Dendritic cell treated with granulocyte-macrophage colony-stimulating factor and Interleukin-4, amounts not matched to agents 40 ng/mL and 50 ng/mL, for 4 days (primary cell): Measurements from ENCODE around the gene LAMA1.

Source experiments
- H3K27ac Mint-ChIP-seq: one replicate; pipeline ENCODE4 v1.8.0; 2022; ENCODE audit warnings: mild to moderate bottlenecking, mixed read lengths
- H3K27me3 Mint-ChIP-seq: one replicate; pipeline ENCODE4 v1.8.0; 2022; ENCODE audit warnings: mild to moderate bottlenecking, mixed read lengths
- H3K36me3 Mint-ChIP-seq: one replicate; pipeline ENCODE4 v1.8.0; 2022; ENCODE audit warnings: low read depth, mixed read lengths
- H3K4me1 Mint-ChIP-seq: one replicate; pipeline ENCODE4 v1.8.0; 2022; ENCODE audit warnings: low read depth, mixed read lengths
- H3K4me3 Mint-ChIP-seq: one replicate; pipeline ENCODE4 v1.8.0; 2022; ENCODE audit warnings: mild to moderate bottlenecking, moderate library complexity, mixed read lengths
- H3K9me3 Mint-ChIP-seq: one replicate; pipeline ENCODE4 v1.8.0; 2022; ENCODE audit warnings: mixed read lengths
- intact Hi-C: fragments of 100-400 bp; cut with micrococcal nuclease; formaldehyde crosslinking; loops from one replicate; pipeline ENCODE4 v1.15.0; 2022

LAMA1 gene

GRCh38 chr18:6929370-6930102 is 188.1 kb downstream of the LAMA1 start:
- Mint-ChIP-seq H3K4me3 (no peak overlapping the region), H3K36me3 (no peaks in the 10 kb centered on the region), H3K9me3 (no peaks in the 10 kb centered on the region), H3K27ac (no peak overlapping the region), H3K4me1 (no peaks in the 10 kb centered on the region), H3K27me3 (no peaks in the 10 kb centered on the region)
- intact Hi-C loops: loop anchor here (10.0 kb wide), 1 partner anchor 245 kb away; no protein-coding TSS in a partner anchor

DNA sequence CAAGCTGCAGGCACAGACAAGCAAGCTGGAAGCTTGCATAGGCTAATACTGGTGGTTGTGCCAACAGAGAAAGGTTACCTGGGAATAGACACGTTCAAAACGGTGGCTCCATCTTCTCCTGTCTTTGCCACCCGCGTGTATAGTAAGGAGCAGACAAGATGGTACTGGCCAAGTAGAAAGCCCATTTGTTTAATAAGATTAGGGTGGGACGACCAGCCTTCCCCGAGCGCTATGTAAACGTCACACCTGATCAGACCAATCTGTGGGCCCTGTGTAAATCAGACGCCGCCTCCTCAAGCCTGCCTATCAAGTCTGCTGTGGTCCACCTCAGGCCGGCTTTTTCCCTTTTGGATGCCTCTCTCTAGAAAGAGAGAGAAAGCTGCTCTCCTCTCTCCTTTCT is 189.2 kb downstream of the LAMA1 start:
- Mint-ChIP-seq H3K36me3 (no peaks in the 10 kb centered on the region), H3K9me3 (no peaks in the 10 kb centered on the region), H3K4me1 (no peaks in the 10 kb centered on the region), H3K4me3 (no peak overlapping the region), H3K27me3 (no peaks in the 10 kb centered on the region), H3K27ac (no peak overlapping the region)
- intact Hi-C loops: loop anchor here (10.0 kb wide), 1 partner anchor 246 kb away; no protein-coding TSS in a partner anchor

GRCh38 chr18:6927153-6927552 is 190.4 kb downstream of the LAMA1 start:
- no peaks in the 10 kb centered on the region for H3K9me3 Mint-ChIP-seq
- H3K36me3 Mint-ChIP-seq: no peaks in the 10 kb centered on the region
- no peak overlapping the region for H3K4me3 Mint-ChIP-seq
- no peak overlapping the region for H3K27ac Mint-ChIP-seq
- no peaks in the 10 kb centered on the region for H3K4me1 Mint-ChIP-seq
- intact Hi-C loops: loop anchor here (10.0 kb wide), 1 partner anchor 248 kb away; no protein-coding TSS in a partner anchor
- H3K27me3 Mint-ChIP-seq: no peaks in the 10 kb centered on the region

DNA sequence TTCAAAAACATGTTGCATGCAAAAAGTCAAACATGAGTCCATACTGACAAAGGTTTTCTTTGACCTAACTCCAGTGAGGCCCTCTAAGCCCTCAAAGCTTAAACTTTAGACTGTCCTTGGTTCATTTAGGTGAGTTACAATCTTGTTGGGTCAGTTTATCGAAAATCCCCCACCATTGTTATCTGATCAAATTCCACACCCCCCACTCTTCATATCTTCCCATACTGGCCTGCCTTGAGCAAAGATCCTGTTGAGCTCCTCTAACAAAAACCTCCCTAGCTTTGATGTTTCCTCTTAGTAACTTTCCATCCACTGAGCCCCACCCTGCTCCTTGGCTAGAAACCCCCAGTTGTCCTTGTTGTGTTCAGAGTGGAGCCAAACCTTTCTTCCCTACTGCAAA is 194.4 kb downstream of the LAMA1 start:
- no peaks in the 10 kb centered on the region for H3K27me3 Mint-ChIP-seq
- intact Hi-C loops: loop anchor here (10.0 kb wide), 1 partner anchor 252 kb away; no protein-coding TSS in a partner anchor
- H3K27ac Mint-ChIP-seq: no peak overlapping the region
- H3K4me3 Mint-ChIP-seq: no peak overlapping the region
- H3K4me1 Mint-ChIP-seq: no peaks in the 10 kb centered on the region
- no peaks in the 10 kb centered on the region for H3K36me3 Mint-ChIP-seq
- no peaks in the 10 kb centered on the region for H3K9me3 Mint-ChIP-seq

- H3K4me3 Mint-ChIP-seq: no peak overlapping the region
- no peaks in the 10 kb centered on the region for H3K27me3 Mint-ChIP-seq
- H3K27ac Mint-ChIP-seq: no peak overlapping the region
- H3K36me3 Mint-ChIP-seq: no peaks in the 10 kb centered on the region
- intact Hi-C loops: loop anchor here (10.0 kb wide), 1 partner anchor 253 kb away; no protein-coding TSS in a partner anchor
- no peaks in the 10 kb centered on the region for H3K4me1 Mint-ChIP-seq
- H3K9me3 Mint-ChIP-seq: no peaks in the 10 kb centered on the region
Measured at GRCh38 chr18:6921571-6921970, 196.0 kb downstream of the LAMA1 start.

DNA sequence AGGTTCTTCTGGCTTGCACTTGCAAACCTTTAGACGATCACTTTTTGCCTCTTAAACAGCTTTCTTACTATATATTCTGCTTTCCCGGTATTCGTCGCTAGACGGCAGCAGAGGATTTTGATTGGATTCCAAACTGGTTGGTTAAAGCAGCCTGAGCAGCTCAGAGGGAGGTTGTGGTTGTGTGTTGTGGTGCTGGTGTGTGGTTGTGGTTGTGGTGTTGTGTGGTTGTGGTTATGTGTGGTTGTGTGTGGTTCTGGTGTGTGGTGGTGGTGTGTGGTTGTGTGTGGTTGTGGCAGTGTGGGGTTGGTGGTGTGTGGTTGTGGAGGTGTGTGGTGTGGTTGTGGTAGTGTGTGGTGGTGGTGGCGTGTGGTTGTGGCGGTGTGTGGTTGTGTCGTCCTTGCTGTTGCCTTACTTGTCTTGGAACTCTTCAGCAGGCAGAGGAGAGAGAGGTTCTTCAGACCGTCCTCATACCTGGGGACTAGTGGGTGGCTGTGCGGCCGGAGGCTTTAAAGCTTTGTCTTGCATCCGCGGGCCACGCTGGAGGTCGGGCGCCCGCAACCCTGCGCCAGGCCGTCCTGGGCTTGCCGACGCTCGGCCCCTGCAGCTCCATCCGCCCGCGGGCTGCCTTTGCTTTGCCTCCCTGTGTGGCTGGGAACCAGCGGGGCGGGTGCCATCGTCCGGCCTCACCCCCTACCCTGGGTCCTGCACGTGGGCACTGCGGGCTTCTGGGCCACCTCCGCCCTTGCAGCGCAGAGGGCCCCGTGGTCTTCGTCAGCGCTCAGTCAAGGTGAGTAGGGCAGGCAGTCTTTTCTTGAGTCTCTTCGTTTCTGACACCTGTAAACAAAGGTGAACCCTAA is 197.3 kb downstream of the LAMA1 start:
- intact Hi-C loops: loop anchor here (10.0 kb wide), 1 partner anchor 254 kb away; no protein-coding TSS in a partner anchor
- Mint-ChIP-seq H3K27ac (no peak overlapping the region), H3K4me1 (no peaks in the 10 kb centered on the region), H3K27me3 (no peaks in the 10 kb centered on the region), H3K36me3 (no peaks in the 10 kb centered on the region), H3K4me3 (no peak overlapping the region), H3K9me3 (no peaks in the 10 kb centered on the region)

- Mint-ChIP-seq H3K9me3 (no peaks in the 10 kb centered on the region), H3K36me3 (no peaks in the 10 kb centered on the region), H3K4me3 (no peak overlapping the region), H3K4me1 (no peaks in the 10 kb centered on the region), H3K27me3 (no peaks in the 10 kb centered on the region), H3K27ac (no peak overlapping the region)
- intact Hi-C loops: no loop called here
Measured at GRCh38 chr18:6917072-6917471, 200.5 kb downstream of the LAMA1 start.

- H3K4me1 Mint-ChIP-seq: no peaks in the 10 kb centered on the region
- H3K36me3 Mint-ChIP-seq: no peaks in the 10 kb centered on the region
- H3K27me3 Mint-ChIP-seq: no peaks in the 10 kb centered on the region
- intact Hi-C loops: no loop called here
- no peak overlapping the region for H3K4me3 Mint-ChIP-seq
- no peak overlapping the region for H3K27ac Mint-ChIP-seq
- H3K9me3 Mint-ChIP-seq: peaks cover 31% of the 10 kb centered on the region
Measured at GRCh38 chr18:6901286-6901926, 216.2 kb downstream of the LAMA1 start.

GRCh38 chr18:6891788-6892187 is 225.8 kb downstream of the LAMA1 start:
- Mint-ChIP-seq H3K4me1 (no peaks in the 10 kb centered on the region), H3K4me3 (no peak overlapping the region), H3K27me3 (no peaks in the 10 kb centered on the region), H3K9me3 (no peaks in the 10 kb centered on the region), H3K36me3 (no peaks in the 10 kb centered on the region), H3K27ac (no peak overlapping the region)
- intact Hi-C loops: no loop called here
